A549 (cell line): ENCODE results near the gene HOXD9. TPM values are rescaled to one million over a fixed set of nuclear protein-coding genes. Genes with fewer than 3 reads are reported as not detected.

Source experiments
- ATAC-seq, 2 experiments: fragments of 200-7000 bp in 1 of 2; fragments of >200 bp in 1 of 2; cut with Nextera tagmentation in 1 of 2; cut with Tn5 transposase in 1 of 2; 3 replicates each; pipeline versions ENCODE4 v1.8.0 to v1.9.1; 2018 to 2020; ENCODE audit warnings: mild to moderate bottlenecking in 1 of 2, moderate library complexity in 1 of 2
- CTCF ChIA-PET: fragments of 300-600 bp; sonication (Branson Sonifier 250); formaldehyde crosslinking; extraction: SDS; loops from one replicate; lab custom pipeline; 2021; ENCODE audit warnings: antibody characterized with exemption, inconsistent platforms; lab: Yijun Ruan, JAX
- POLR2A ChIA-PET: fragments of 350-600 bp; formaldehyde crosslinking; extraction: SDS; loops from one replicate; lab custom pipeline; 2021; ENCODE audit warnings: antibody characterized with exemption, inconsistent platforms; lab: Yijun Ruan, JAX
- DNase-seq, 2 experiments: peaks; one replicate each; pipeline versions ENCODE4 v3.0.0 to v3.0.0-alpha.2; 2011 to 2016; ENCODE audit warnings: low read depth in 1 of 2, low spot score in 1 of 2
- FAIRE-seq: peaks from 2 replicates; lab custom pipeline; 2011; peaks lifted over from hg19 to GRCh38; lab: Jason Lieb, UNC
- H3K27ac ChIP-seq, 2 experiments: fragments of >200 bp; sonication (Bioruptor Twin); formaldehyde crosslinking; 3 replicates each; pipeline ENCODE4 v1.5.1; 2016 to 2017
- H3K4me1 ChIP-seq: fragments of >200 bp; sonication (Bioruptor Twin); formaldehyde crosslinking; 3 replicates; pipeline ENCODE4 v1.6.1; 2016
- H3K4me2 ChIP-seq: fragments of >200 bp; sonication (Bioruptor Twin); formaldehyde crosslinking; 3 replicates; pipeline ENCODE4 v1.6.1; 2016
- H3K4me3 ChIP-seq: fragments of >200 bp; sonication (Bioruptor Twin); formaldehyde crosslinking; 3 replicates; pipeline ENCODE4 v1.5.1; 2016
- H3K9me3 ChIP-seq: fragments of >200 bp; sonication (Bioruptor Twin); formaldehyde crosslinking; 3 replicates; pipeline ENCODE4 v1.6.1; 2016
- CBX8 ChIP-seq: fragments of 200-600 bp; sonication (generic); IDR thresholded peaks from 2 replicates; pipeline ENCODE4 v1.6.1; 2016
- CEBPB ChIP-seq, 2 experiments: fragments of >200 bp in 1 of 2; sonication (Bioruptor Twin) in 1 of 2; formaldehyde crosslinking in 1 of 2; IDR thresholded peaks; 2 replicates each; pipeline ENCODE4 v1.6.1; 2012 to 2016
- CHD2 ChIP-seq: fragments of 150-350 bp; IDR thresholded peaks from 2 replicates; pipeline ENCODE4 v1.6.1; 2014; ENCODE audit warnings: low read length; ENCODE audit not compliant: partially characterized antibody
- E2F6 ChIP-seq: IDR thresholded peaks from 2 replicates; pipeline ENCODE4 v1.6.1; 2012; ENCODE audit warnings: low read depth, borderline replicate concordance
- EHF ChIP-seq: fragments of 250-450 bp; sonication (Bioruptor Pico); IDR thresholded peaks from 2 replicates; pipeline ENCODE4 v1.5.0; 2020; ENCODE audit warnings: mild to moderate bottlenecking
- ESRRA ChIP-seq: fragments of 150-350 bp; IDR thresholded peaks from 2 replicates; pipeline ENCODE4 v1.6.1; 2014; ENCODE audit warnings: mild to moderate bottlenecking, low read length, borderline replicate concordance
- FOSB ChIP-seq: fragments of 250-450 bp; sonication (Bioruptor Pico); IDR thresholded peaks from 2 replicates; pipeline ENCODE4 v1.5.0; 2020; ENCODE audit warnings: mild to moderate bottlenecking, moderate library complexity
- GATA3 ChIP-seq: IDR thresholded peaks from 2 replicates; pipeline ENCODE4 v1.6.1; 2012; ENCODE audit warnings: borderline replicate concordance
- HEYL ChIP-seq: fragments of 250-450 bp; sonication (Bioruptor Pico); IDR thresholded peaks from 2 replicates; pipeline ENCODE4 v1.8.0; 2021; ENCODE audit warnings: mild to moderate bottlenecking, moderate library complexity
- HOXA7 ChIP-seq: fragments of 250-450 bp; sonication (Bioruptor Pico); IDR thresholded peaks from 2 replicates; pipeline ENCODE4 v1.5.0; 2020; ENCODE audit warnings: mild to moderate bottlenecking, moderate library complexity
- HOXB13 ChIP-seq: fragments of 250-450 bp; sonication (Bioruptor Pico); IDR thresholded peaks from 2 replicates; pipeline ENCODE4 v1.5.0; 2020; ENCODE audit warnings: low read depth, mild to moderate bottlenecking, moderate library complexity
- KDM5A ChIP-seq: fragments of 200-600 bp; sonication (generic); IDR thresholded peaks from 2 replicates; pipeline ENCODE4 v1.6.1; 2016; ENCODE audit warnings: antibody characterized with exemption, mild to moderate bottlenecking
- MAFK ChIP-seq: fragments of 450-650 bp; IDR thresholded peaks from 2 replicates; pipeline ENCODE4 v1.6.1; 2014; ENCODE audit not compliant: partially characterized antibody
- MAZ ChIP-seq: fragments of 150-350 bp; IDR thresholded peaks from 2 replicates; pipeline ENCODE4 v1.6.1; 2014; ENCODE audit warnings: antibody characterized with exemption, low read depth, low read length, borderline replicate concordance
- MYC ChIP-seq: IDR thresholded peaks from 2 replicates; pipeline ENCODE4 v1.6.1; 2012; ENCODE audit warnings: mild to moderate bottlenecking, inconsistent platforms, low read length, improper control_type of control experiment, borderline replicate concordance
- NFE2L2 ChIP-seq: fragments of 150-350 bp; conservative IDR thresholded peaks from 2 replicates; pipeline ENCODE4 v1.6.1; 2014; ENCODE audit warnings: low read length
- POLR2AphosphoS2 ChIP-seq: conservative IDR thresholded peaks from 2 replicates; pipeline ENCODE4 v1.6.1; 2012; ENCODE audit warnings: low read length, improper control_type of control experiment, inconsistent platforms
- RAD21 ChIP-seq, 2 experiments: fragments of >200 bp in 1 of 2; sonication (Bioruptor Twin) in 1 of 2; formaldehyde crosslinking in 1 of 2; IDR thresholded peaks in 1 of 2; conservative IDR thresholded peaks in 1 of 2; 2 replicates in 1 of 2; 3 replicates in 1 of 2; pipeline ENCODE4 v1.6.1; 2012 to 2018; ENCODE audit warnings: inconsistent platforms in 1 of 2
- TFCP2L1 ChIP-seq: fragments of 250-450 bp; sonication (Bioruptor Pico); IDR thresholded peaks from 2 replicates; pipeline ENCODE4 v1.5.0; 2021; ENCODE audit warnings: mild to moderate bottlenecking
- TP53 ChIP-seq: fragments of 250-450 bp; sonication (Bioruptor Pico); IDR thresholded peaks from 2 replicates; pipeline ENCODE4 v1.5.0; 2021; ENCODE audit warnings: mild to moderate bottlenecking, moderate library complexity
- USF2 ChIP-seq: fragments of 450-650 bp; IDR thresholded peaks from 2 replicates; pipeline ENCODE4 v1.6.1; 2014; ENCODE audit warnings: antibody characterized with exemption
- ZC3H11A ChIP-seq: fragments of 450-650 bp; IDR thresholded peaks from 2 replicates; pipeline ENCODE4 v1.6.1; 2014; ENCODE audit warnings: antibody characterized with exemption, mild to moderate bottlenecking
- ZFP36 ChIP-seq: fragments of 450-650 bp; IDR thresholded peaks from 2 replicates; pipeline ENCODE4 v1.6.1; 2014; ENCODE audit warnings: borderline replicate concordance; ENCODE audit not compliant: partially characterized antibody
- ZSCAN20 ChIP-seq: fragments of 250-450 bp; sonication (Bioruptor Pico); IDR thresholded peaks from 2 replicates; pipeline ENCODE4 v1.8.0; 2022; ENCODE audit warnings: mild to moderate bottlenecking, moderate library complexity
- WGBS: methylation state at CpG from one replicate; pipeline ENCODE4 v1.1.6; 2017; ENCODE audit errors: missing lambda C conversion rate; 5-methylcytosine and 5-hydroxymethylcytosine counted together
- polyA plus RNA-seq, 4 experiments: library from polyadenylated mRNA; depleted of rRNA in 3 of 4; stranded (reverse); fragments of >200 nt; fragmentation: RNase III in 1 of 4; extraction: RNeasy Plus Mini Kit Qiagen cat#74134 plus additional on column Dnase treatment in 1 of 4; gene quantifications; 2 replicates in 3 of 4; 3 replicates in 1 of 4; pipeline ENCODE4 v1.2.3, GENCODE V29; 2011 to 2017
- TF ChIP-seq, protein P1 (sequence below): fragments of 250-450 bp; sonication (Bioruptor Pico); IDR thresholded peaks from 2 replicates; pipeline ENCODE4 v1.5.0; 2020; ENCODE audit warnings: low read depth, mild to moderate bottlenecking, moderate library complexity
- TF ChIP-seq, protein P2 (sequence below): fragments of >200 bp; sonication (Bioruptor Twin); formaldehyde crosslinking; IDR thresholded peaks from 2 replicates; pipeline ENCODE4 v1.6.1; 2016

HOXD9 gene
- polyA plus RNA-seq, 2 of the 4 experiments (the other 2 are of a cell fraction) = 0.45 to 1.0 TPM

DNA sequence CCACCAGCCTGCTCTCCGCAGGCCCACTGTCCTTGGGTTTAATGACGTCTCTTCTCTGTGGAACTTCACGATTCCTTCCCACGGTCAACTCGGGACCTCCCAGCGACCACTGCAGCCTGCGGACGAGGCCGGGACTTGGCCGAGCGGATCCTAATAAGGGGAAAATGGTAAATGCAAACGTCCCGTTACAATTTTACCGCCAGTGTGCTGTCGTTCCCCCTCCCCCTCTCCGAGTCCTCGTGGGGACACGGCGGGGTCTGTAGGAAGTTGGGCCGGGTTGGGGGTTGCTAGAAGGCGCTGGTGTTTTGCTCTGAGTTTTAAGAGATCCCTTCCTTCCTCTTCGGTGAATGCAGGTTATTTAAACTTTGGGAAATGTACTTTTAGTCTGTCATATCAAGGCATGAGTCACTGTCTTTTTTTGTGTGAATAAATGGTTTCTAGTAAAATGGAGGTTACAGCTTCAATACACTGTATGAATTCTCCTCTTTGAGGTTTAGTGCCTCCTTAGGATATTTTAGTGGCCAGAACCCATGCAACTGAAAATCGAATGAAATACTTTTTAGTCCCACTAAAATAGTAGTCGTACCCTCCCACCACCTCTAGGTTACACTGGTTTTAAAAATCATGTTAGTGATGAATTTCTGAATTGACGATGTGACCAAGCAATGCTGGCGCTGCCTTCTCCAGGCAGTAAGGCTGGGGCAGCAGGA lies 13.2 kb upstream of the HOXD9 start:
- WGBS = 91% methylated on average over 26 of the region's 26 CpGs
- ChIA-PET CTCF (interaction anchor here (0.8 to 3.4 kb wide), 7 partner anchors 12 to 547 kb away, joined by 3 to 18 read pairs (median 5); partner anchors contain the start of gene HOXD9), POLR2A (no interaction called here)
- no peak for DNase-seq
- peaks cover 21% of the 10 kb centered on the region for H3K4me1 ChIP-seq
- ATAC-seq = no peak
- no peak for FAIRE-seq
- H3K9me3 ChIP-seq = no peaks in the 10 kb centered on the region
- H3K4me3 ChIP-seq = no peak overlapping the region
- TF ChIP-seq HEYL (CRISPR knock-in tag) (no peak), EHF (CRISPR knock-in tag) (no peak), RAD21 (conservative IDR thresholded peaks at IDR 0.05 in 1 of 2, IDR thresholded peaks at IDR 0.05 in 1 of 2) (no peak), POLR2AphosphoS2 (no peak), ZSCAN20 (CRISPR knock-in tag) (no peak), CHD2 (no peak)
- TF ChIP-seq, all 56 proteins: peak for 0
- Histone ChIP-seq H3K27ac (no peak overlapping the region), H3K4me2 (no peak overlapping the region)

DNA sequence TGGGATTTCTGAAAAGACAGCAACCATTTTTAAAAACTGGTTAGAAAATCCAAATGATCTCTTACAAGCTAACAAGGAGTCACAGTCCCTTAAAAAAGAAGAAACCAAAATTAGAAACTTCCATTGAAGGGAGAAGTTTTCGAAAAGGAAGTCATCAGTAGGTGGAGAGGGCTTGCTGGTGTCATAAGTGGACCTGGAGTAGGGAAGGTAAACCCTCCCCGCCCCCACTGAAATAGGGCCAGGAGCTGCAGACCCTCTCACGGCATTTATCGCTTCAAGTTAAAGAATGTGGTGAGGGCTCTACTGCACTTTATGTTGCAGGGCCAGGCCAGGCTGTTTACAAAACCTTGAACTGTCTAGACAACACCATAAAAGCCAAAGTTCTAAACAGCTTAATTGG lies 12.6 kb upstream of the HOXD9 start:
- ATAC-seq (no peak), FAIRE-seq (no peak)
- no peak overlapping the region for H3K4me3 ChIP-seq

DNA sequence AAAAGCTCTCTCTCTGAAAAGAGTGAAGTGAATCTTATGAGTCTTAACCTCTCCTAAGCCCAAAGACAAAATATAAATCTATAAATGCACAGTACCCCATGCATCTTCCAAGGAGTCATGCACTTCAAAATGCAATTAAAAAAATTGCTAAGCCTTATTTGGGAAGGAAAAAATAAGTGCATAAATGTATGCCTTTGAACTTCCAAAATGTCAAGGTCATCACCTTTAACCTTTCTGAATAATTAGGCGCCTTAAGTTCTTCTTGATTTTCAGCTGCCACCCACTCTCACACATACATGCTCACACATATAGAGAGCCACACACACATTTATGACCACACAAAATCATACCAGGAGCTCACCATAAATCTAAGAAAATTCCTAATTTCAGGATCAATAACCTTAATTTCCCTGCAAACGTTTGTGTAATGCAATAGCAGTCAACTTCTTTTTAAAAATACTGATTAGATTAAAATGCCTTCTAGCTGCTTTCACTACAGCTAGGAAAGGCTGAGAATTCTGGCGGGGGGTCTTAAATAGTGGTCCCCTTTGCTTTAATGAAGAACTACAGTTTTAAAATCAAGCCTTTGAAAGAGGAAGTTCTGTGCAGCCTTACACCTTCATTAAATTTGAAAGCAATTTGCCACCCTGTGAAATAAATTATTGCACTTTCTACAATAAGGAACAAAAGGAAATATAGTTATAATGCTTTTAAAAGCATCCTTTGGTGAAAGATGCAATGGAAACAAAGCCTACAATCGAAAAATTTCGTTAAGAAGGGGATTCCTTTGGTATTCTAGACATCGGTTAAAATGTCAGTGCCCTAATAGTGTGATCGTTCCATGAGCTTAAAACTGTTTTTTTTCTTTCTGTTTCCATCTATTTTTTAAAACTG lies 11.9 kb upstream of the HOXD9 start:
- Histone ChIP-seq H3K9me3 (no peaks in the 10 kb centered on the region), H3K4me1 (peaks cover 13% of the 10 kb centered on the region), H3K4me2 (peak overlapping the region; percentile 58; the same call in 2 of the 3 replicates), H3K4me3 (no peak overlapping the region), H3K27ac (no peak overlapping the region)
- DNase-seq (no peak), ATAC-seq (no peak), FAIRE-seq (no peak)
- ChIA-PET CTCF (interaction anchor here (0.7 to 3.7 kb wide), 29 partner anchors 9 to 1642 kb away, joined by 3 to 36 read pairs (median 4); partner anchors contain the start of gene HOXD9), POLR2A (no interaction called here)
- TF ChIP-seq CBX8 = no peak
- TF ChIP-seq GATA3 = no peak
- no peak for TF ChIP-seq HOXB13 (CRISPR knock-in tag)
- TF ChIP-seq CEBPB (IDR thresholded peaks at IDR 0.05) = no peak
- TF ChIP-seq MAFK = no peak
- TF ChIP-seq TFCP2L1 (CRISPR knock-in tag) = no peak
- no peak for TF ChIP-seq FOSB (CRISPR knock-in tag)
- TF ChIP-seq ESRRA = no peak
- no peak for TF ChIP-seq MAZ
- TF ChIP-seq KDM5A = no peak
- TF ChIP-seq NFE2L2 = no peak
- no peak for TF ChIP-seq ZFP36
- TF ChIP-seq HOXA7 (CRISPR knock-in tag) = no peak
- 53% methylated on average over 7 of the region's 7 CpGs for WGBS

More for the DNA sequence above, 12.6 kb upstream of the HOXD9 start:
- no peak for DNase-seq
- WGBS = 89% methylated on average over 4 of the region's 4 CpGs
- POLR2A ChIA-PET = no interaction called here
- CTCF ChIA-PET = interaction anchor here (0.8 to 3.7 kb wide), 14 partner anchors 10 to 1039 kb away, joined by 3 to 36 read pairs (median 5); partner anchors contain the start of gene HOXD9
- Histone ChIP-seq H3K4me2 (no peak overlapping the region), H3K9me3 (no peaks in the 10 kb centered on the region), H3K27ac (no peak overlapping the region), H3K4me1 (peaks cover 20% of the 10 kb centered on the region)
- TF ChIP-seq TP53 (CRISPR knock-in tag) (no peak), USF2 (no peak), EHF (CRISPR knock-in tag) (no peak), MAZ (no peak), KDM5A (no peak), E2F6 (no peak), ZC3H11A (no peak), CEBPB (IDR thresholded peaks at IDR 0.05) (no peak), MYC (no peak)
- TF ChIP-seq, protein P1, sequence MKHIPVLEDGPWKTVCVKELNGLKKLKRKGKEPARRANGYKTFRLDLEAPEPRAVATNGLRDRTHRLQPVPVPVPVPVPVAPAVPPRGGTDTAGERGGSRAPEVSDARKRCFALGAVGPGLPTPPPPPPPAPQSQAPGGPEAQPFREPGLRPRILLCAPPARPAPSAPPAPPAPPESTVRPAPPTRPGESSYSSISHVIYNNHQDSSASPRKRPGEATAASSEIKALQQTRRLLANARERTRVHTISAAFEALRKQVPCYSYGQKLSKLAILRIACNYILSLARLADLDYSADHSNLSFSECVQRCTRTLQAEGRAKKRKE = no peak
- TF ChIP-seq, protein P2, sequence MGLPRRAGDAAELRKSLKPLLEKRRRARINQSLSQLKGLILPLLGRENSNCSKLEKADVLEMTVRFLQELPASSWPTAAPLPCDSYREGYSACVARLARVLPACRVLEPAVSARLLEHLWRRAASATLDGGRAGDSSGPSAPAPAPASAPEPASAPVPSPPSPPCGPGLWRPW = no peak
